ENCODE results near the gene AREL1. TPM values are rescaled to one million over a fixed set of nuclear protein-coding genes. Genes with fewer than 3 reads are reported as not detected.

Gene AREL1
- total and polyA plus RNA-seq, 3 donors from 2014 or later: 47.7 to 69.9 (median 58.8) TPM

- Histone ChIP-seq H3K27me3 (no peaks in the 10 kb centered on the region), H3K27ac (no peak overlapping the region), H3K36me3 (ENCODE audit: low read depth, missing control alignments) (no peaks in the 10 kb centered on the region), H3K4me1 (no peaks in the 10 kb centered on the region), H3K4me3 (no peak overlapping the region), H3K9me3 (no peaks in the 10 kb centered on the region)
- intact Hi-C loops (cut with DNase I; ENCODE audit: low total_unique reads): no loop called here
- no peak for DNase-seq
- 79 to 91% methylated on average over 2 of the region's 2 CpGs for WGBS, 2 donors
- TF ChIP-seq CTCF (IDR thresholded peaks at IDR 0.05) (no peak), POLR2A (IDR thresholded peaks at IDR 0.05) (no peak)
These were observed 41.3 kb upstream of the AREL1 start for GRCh38 chr14:74754157-74754556.

GRCh38 chr14:74747237-74747636 lies 34.4 kb upstream of the AREL1 start:
- TF ChIP-seq POLR2A (IDR thresholded peaks at IDR 0.05): no peak
- no peak for TF ChIP-seq CTCF (IDR thresholded peaks at IDR 0.05)
- H3K27me3 ChIP-seq: no peaks in the 10 kb centered on the region
- DNase-seq: no peak
- 94% methylated on average over 2 of the region's 2 CpGs for WGBS, 2 donors
- no peak overlapping the region for H3K4me3 ChIP-seq
- no peaks in the 10 kb centered on the region for H3K36me3 ChIP-seq (ENCODE audit: low read depth, missing control alignments)
- no peak overlapping the region for H3K27ac ChIP-seq
- intact Hi-C loops (cut with DNase I; ENCODE audit: low total_unique reads): no loop called here
- no peaks in the 10 kb centered on the region for H3K4me1 ChIP-seq
- no peaks in the 10 kb centered on the region for H3K9me3 ChIP-seq

- H3K36me3 ChIP-seq (ENCODE audit: low read depth, missing control alignments): no peaks in the 10 kb centered on the region
- H3K27me3 ChIP-seq: no peaks in the 10 kb centered on the region
- intact Hi-C loops (cut with DNase I; ENCODE audit: low total_unique reads): no loop called here
- no peak overlapping the region for H3K27ac ChIP-seq
- H3K9me3 ChIP-seq: no peaks in the 10 kb centered on the region
- 91 to 97% methylated on average over 8 of the region's 8 CpGs for WGBS, 2 donors
- TF ChIP-seq CTCF (IDR thresholded peaks at IDR 0.05) (no peak), POLR2A (IDR thresholded peaks at IDR 0.05) (no peak)
- H3K4me3 ChIP-seq: no peak overlapping the region
- DNase-seq: no peak
- H3K4me1 ChIP-seq: no peaks in the 10 kb centered on the region
These were observed 26.6 kb upstream of the AREL1 start for GRCh38 chr14:74739293-74740030.

- WGBS, 2 donors: 85 to 90% methylated on average over 4 of the region's 4 CpGs
- Histone ChIP-seq H3K27ac (no peak overlapping the region), H3K4me1 (no peaks in the 10 kb centered on the region), H3K36me3 (ENCODE audit: low read depth, missing control alignments) (no peaks in the 10 kb centered on the region), H3K27me3 (no peaks in the 10 kb centered on the region), H3K4me3 (no peak overlapping the region), H3K9me3 (no peaks in the 10 kb centered on the region)
- TF ChIP-seq CTCF (IDR thresholded peaks at IDR 0.05) (no peak), POLR2A (IDR thresholded peaks at IDR 0.05) (no peak)
- no peak for DNase-seq
- intact Hi-C loops (cut with DNase I; ENCODE audit: low total_unique reads): no loop called here
These were observed 25.0 kb upstream of the AREL1 start for GRCh38 chr14:74737753-74738325.

GRCh38 chr14:74735125-74735524 lies 22.2 kb upstream of the AREL1 start:
- no peaks in the 10 kb centered on the region for H3K36me3 ChIP-seq (ENCODE audit: low read depth, missing control alignments)
- H3K9me3 ChIP-seq: no peaks in the 10 kb centered on the region
- DNase-seq: no peak
- TF ChIP-seq POLR2A (IDR thresholded peaks at IDR 0.05) (no peak), CTCF (IDR thresholded peaks at IDR 0.05) (no peak)
- H3K27ac ChIP-seq: no peak overlapping the region
- no peak overlapping the region for H3K4me3 ChIP-seq
- WGBS, 2 donors: 55 to 77% methylated on average over 4 of the region's 4 CpGs
- no peaks in the 10 kb centered on the region for H3K27me3 ChIP-seq
- H3K4me1 ChIP-seq: no peaks in the 10 kb centered on the region
- intact Hi-C loops (cut with DNase I; ENCODE audit: low total_unique reads): no loop called here

Data from testis (tissue), 3 donors.